Nephron (organoid): ENCODE data around the gene TRAPPC5.

Experiments used
- H3K27ac Mint-ChIP-seq, 3 experiments: 2 replicates each; pipeline ENCODE4 v1.8.0; 2020; ENCODE audit warnings: mixed read lengths in 3 of 3, mild to moderate bottlenecking in 2 of 3, moderate library complexity in 1 of 3
- H3K27me3 Mint-ChIP-seq: 2 replicates; pipeline ENCODE4 v1.8.0; 2021; ENCODE audit warnings: low read depth, mild to moderate bottlenecking, moderate library complexity, mixed read lengths
- H3K36me3 Mint-ChIP-seq: 2 replicates; pipeline ENCODE4 v1.8.0; 2020; ENCODE audit warnings: low read depth, mixed read lengths
- H3K4me1 Mint-ChIP-seq: 2 replicates; pipeline ENCODE4 v1.8.0; 2020; ENCODE audit warnings: mixed read lengths
- H3K4me3 Mint-ChIP-seq, 3 experiments: 2 replicates each; pipeline ENCODE4 v1.8.0; 2020; ENCODE audit warnings: mild to moderate bottlenecking in 3 of 3, mixed read lengths in 3 of 3, moderate library complexity in 2 of 3
- H3K9me3 Mint-ChIP-seq: 2 replicates; pipeline ENCODE4 v1.8.0; 2020; ENCODE audit warnings: mixed read lengths
- TF ChIP-seq, protein P1 (sequence below), 3 experiments: fragments of 200-600 bp; sonication (generic); IDR thresholded peaks; one replicate each; pipeline ENCODE4 v1.5.0; 2021; ENCODE audit warnings: antibody characterized with exemption in 3 of 3; ENCODE audit not compliant: unreplicated experiment in 3 of 3

The TRAPPC5 gene

DNA sequence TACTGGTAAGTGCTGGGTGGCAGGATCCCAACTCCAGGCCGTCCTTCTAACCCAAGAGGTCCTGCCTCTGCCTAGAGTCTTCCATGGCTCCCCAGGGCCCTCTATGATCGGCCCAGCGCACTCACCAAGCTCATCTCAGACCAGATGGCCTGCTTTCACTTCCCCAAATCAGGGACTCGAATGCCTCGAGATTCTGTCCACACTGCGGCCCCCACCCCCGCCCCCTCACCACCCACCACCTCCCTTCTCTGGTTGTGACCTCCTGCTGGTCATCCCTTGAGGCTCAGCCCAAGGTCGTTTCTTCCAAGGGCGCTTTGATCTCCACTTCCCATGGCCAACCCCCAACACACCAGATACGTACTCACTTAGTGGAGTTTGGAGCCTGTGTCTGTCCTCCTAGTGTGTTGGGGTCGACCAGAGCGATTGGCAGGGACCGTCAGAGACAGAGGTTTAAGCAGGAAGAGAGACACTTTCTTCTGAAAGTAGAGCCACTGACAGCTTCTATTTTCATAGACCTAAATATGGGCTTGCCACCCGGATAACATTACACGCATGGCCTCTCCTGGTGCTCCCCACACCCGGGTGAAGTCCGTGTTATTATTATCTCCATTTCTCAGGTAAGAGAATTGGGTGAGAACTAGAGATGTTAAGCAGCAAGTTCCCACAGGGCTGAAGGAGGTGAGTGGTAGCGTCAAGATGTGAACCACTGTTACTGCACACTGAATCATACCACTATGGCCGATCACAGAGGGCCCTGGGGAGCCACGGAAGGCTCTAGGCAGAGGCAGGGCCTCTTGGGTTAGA, 21.2 kb downstream of the TRAPPC5 start, which contains the start of gene FCER2:
Gene FCER2, minus strand, starts transcription at position 478 of the 804 bp plus-strand sequence. CDS start 2,371 bp downstream, outside the sequence.
- H3K27me3 Mint-ChIP-seq, result peaks cover 35% of the 10 kb centered on the region
- H3K27ac Mint-ChIP-seq, result no peak within 1 kb of the TSS
- H3K9me3 Mint-ChIP-seq, result no peaks in the 10 kb centered on the region
- TF ChIP-seq, protein P1, sequence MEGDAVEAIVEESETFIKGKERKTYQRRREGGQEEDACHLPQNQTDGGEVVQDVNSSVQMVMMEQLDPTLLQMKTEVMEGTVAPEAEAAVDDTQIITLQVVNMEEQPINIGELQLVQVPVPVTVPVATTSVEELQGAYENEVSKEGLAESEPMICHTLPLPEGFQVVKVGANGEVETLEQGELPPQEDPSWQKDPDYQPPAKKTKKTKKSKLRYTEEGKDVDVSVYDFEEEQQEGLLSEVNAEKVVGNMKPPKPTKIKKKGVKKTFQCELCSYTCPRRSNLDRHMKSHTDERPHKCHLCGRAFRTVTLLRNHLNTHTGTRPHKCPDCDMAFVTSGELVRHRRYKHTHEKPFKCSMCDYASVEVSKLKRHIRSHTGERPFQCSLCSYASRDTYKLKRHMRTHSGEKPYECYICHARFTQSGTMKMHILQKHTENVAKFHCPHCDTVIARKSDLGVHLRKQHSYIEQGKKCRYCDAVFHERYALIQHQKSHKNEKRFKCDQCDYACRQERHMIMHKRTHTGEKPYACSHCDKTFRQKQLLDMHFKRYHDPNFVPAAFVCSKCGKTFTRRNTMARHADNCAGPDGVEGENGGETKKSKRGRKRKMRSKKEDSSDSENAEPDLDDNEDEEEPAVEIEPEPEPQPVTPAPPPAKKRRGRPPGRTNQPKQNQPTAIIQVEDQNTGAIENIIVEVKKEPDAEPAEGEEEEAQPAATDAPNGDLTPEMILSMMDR (IDR thresholded peaks at IDR 0.05; ENCODE audit: unreplicated experiment in 3 of 3), result no peak
- H3K4me3 Mint-ChIP-seq, result no peak within 1 kb of the TSS
- H3K4me1 Mint-ChIP-seq, result no peaks in the 10 kb centered on the region
- no peaks in the 10 kb centered on the region for H3K36me3 Mint-ChIP-seq

DNA sequence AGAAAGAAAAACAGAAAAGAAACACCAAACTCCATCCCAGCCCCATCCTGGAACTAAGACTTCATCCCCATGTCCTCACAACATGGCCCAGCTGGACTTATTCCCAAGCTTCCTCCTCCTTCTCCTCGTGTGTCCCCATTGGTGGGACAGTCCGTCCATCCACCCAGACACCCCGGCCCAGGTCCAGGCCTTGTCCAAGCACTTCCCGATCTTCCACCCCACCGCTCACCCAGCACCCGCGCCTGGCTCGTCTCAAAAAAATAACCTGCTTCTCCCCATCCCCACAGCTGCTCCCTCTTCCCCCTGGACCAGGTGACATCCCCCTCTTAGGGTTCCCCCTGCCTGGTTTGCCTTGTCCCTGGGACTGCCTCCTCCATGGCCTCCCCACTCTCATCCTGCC, 22.7 kb downstream of the TRAPPC5 start:
- Mint-ChIP-seq H3K27ac (no peak overlapping the region), H3K27me3 (peaks cover 28% of the 10 kb centered on the region), H3K9me3 (no peaks in the 10 kb centered on the region), H3K4me3 (no peak overlapping the region), H3K36me3 (no peaks in the 10 kb centered on the region), H3K4me1 (no peaks in the 10 kb centered on the region)
- TF ChIP-seq, protein P1 (IDR thresholded peaks at IDR 0.05; ENCODE audit: unreplicated experiment in 3 of 3), result no peak

DNA sequence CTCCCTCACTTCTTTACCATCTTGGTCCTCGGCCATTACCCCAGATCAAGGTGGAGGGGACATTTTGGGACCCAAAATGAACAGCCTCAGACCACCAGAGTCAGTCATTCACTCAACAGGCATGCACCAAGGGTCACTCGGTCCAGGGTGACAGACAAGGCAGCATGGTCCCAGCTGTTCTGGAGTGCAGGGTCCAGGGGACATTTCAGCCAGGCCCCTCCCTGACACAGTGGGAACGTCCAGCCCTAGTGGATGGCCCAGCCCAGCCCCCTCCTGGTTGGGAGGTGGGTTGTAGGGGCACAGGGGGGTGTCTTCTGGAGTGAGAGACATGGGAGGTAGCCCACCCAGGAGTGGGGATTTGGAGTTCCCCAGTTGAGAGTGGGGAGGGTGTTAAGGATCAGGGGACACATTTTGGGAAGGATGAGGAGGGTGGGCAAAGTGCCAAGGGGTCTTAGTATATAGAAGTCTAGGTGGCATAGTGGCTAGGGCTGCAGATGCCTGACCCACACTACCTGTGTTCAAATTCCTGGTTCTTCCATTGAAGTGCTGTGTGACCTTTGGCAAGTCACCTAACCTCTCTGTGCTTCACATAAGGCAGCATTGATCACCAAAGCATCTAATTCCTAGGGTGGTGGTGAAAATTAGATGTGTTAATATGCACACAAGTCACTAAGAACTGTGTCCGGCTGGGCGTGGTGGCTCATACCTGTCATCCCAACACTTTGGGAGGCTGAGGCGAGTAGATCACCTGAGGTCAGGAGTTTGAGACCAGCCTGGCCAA, 23.8 kb downstream of the TRAPPC5 start:
- Mint-ChIP-seq H3K4me3 (no peak overlapping the region), H3K4me1 (no peaks in the 10 kb centered on the region), H3K9me3 (no peaks in the 10 kb centered on the region), H3K27ac (no peak overlapping the region), H3K36me3 (no peaks in the 10 kb centered on the region), H3K27me3 (peaks cover 17% of the 10 kb centered on the region)
- TF ChIP-seq, protein P1 (IDR thresholded peaks at IDR 0.05; ENCODE audit: unreplicated experiment in 3 of 3), result no peak

DNA sequence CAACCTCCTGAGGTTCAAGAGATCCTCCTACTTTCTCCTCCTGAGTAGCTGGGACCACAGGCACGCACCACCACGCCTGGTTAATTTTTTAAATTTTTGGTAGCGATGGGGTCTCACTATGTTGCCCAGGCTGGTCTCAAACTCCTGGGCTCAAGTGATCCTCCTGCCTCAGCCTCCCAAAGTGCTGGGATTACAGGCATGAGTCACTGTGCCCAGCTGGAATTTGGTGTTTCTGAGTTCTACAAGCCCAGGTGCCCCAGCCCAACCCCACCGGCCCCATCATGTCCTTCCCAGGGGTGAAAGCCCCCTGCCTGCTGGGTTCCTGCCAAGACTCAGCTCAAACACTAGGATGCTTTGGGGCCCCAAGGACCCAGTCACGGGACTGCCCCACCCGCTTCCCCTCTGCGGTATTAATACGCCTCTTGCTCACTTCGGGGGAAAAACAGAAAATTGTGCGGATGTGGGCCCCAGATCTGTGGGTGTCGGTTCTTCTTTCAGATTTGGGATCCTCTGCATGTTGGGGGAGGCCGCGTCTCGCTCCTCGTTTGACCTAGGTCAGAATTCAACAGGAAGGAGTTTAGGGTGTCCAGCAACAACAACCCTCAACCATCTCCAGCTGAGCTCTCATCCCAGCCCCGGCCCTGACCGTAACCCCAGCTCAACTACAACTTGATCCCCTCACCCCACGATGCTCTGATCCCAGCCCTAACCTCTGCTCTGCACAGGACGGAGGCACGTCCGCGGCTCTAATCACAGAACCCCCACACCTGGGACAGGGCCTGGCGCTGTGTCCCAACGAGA, 25.0 kb downstream of the TRAPPC5 start:
- H3K9me3 Mint-ChIP-seq, result no peaks in the 10 kb centered on the region
- no peak overlapping the region for H3K27ac Mint-ChIP-seq
- TF ChIP-seq, protein P1 (IDR thresholded peaks at IDR 0.05; ENCODE audit: unreplicated experiment in 3 of 3), result no peak
- no peaks in the 10 kb centered on the region for H3K4me1 Mint-ChIP-seq
- H3K27me3 Mint-ChIP-seq, result peaks cover 11% of the 10 kb centered on the region
- H3K36me3 Mint-ChIP-seq, result no peaks in the 10 kb centered on the region
- no peak overlapping the region for H3K4me3 Mint-ChIP-seq

DNA sequence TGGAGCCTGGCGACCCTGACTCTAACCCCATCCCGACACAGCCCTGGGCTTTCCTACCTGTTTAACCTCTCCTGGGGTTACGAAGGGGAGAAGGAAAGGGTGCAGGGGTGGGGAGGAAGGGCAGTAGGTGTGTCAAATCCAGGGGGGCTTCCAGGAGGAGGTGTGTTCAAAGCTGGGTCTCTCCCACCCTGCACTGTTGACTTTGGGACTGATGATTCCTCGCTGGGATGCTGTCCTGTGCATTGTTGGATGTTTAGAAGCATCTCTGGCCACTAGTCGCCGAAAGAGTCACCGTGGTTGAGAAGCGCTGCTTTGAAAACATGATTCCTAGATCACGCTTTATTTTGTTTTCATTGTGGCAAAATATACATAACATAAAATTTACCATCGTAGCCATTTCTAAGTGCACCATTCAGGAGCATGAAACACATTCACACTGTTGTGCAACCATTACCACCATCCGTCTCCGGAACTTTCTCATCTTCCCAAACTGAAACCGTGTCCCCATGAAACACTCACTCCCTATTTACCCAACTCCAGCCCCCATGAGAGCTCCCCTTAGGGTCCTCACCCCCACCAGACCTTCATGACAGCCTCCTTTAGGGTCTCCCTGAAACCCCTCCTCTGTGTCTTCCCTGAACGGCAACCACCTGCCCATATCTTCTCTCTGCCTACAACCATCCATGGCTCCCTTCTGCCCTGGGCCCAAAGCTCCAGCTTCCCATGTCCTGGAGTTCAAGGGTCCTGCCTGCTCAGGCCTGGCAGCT, 25.7 kb downstream of the TRAPPC5 start:
- TF ChIP-seq, protein P1 (IDR thresholded peaks at IDR 0.05; ENCODE audit: unreplicated experiment in 3 of 3), result no peak
- Mint-ChIP-seq H3K9me3 (no peaks in the 10 kb centered on the region), H3K4me3 (no peak overlapping the region), H3K4me1 (no peaks in the 10 kb centered on the region), H3K27ac (no peak overlapping the region), H3K27me3 (peaks cover 11% of the 10 kb centered on the region), H3K36me3 (no peaks in the 10 kb centered on the region)
